NT2/D1 (cell line): ENCODE results near the gene SNX27.
"Not testable (repeated sequence)": the region's sequence is repeated elsewhere in the genome, so short reads cannot be mapped to it uniquely, and the experiment has no call there.

Experiments used
- DNase-seq: peaks from one replicate; pipeline ENCODE4 v3.0.0-alpha.2; 2011; ENCODE audit warnings: low read depth, low spot score
- H3K27me3 ChIP-seq: 2 replicates; pipeline ENCODE4 v1.6.0; 2011; ENCODE audit warnings: mild to moderate bottlenecking; ENCODE audit not compliant: insufficient read length, insufficient read depth
- H3K36me3 ChIP-seq: 2 replicates; pipeline ENCODE4 v1.6.1; 2011; ENCODE audit warnings: mild to moderate bottlenecking, low read length, mixed read lengths; ENCODE audit not compliant: insufficient read depth, insufficient read length
- H3K4me1 ChIP-seq: 2 replicates; pipeline ENCODE4 v1.5.1; 2011; ENCODE audit not compliant: insufficient read depth, insufficient read length
- H3K4me3 ChIP-seq: 2 replicates; pipeline ENCODE4 v1.5.1; 2011; ENCODE audit warnings: low read depth; ENCODE audit not compliant: insufficient read length
- H3K9ac ChIP-seq: 2 replicates; pipeline ENCODE4 v1.6.0; 2011; ENCODE audit warnings: low read depth; ENCODE audit not compliant: insufficient read length
- H3K9me3 ChIP-seq: 2 replicates; pipeline ENCODE4 v1.5.1; 2011; ENCODE audit warnings: mild to moderate bottlenecking, low read length; ENCODE audit not compliant: insufficient read depth
- SUZ12 ChIP-seq: IDR thresholded peaks from 2 replicates; pipeline ENCODE4 v1.6.1; 2011; ENCODE audit not compliant: insufficient read length, insufficient read depth; ENCODE audit errors: extremely low read depth
- YY1 ChIP-seq: IDR thresholded peaks from 2 replicates; pipeline ENCODE4 v1.6.1; 2011; ENCODE audit not compliant: insufficient read length, insufficient read depth
- ZNF274 ChIP-seq: IDR thresholded peaks from 2 replicates; pipeline ENCODE4 v1.6.1; 2011; ENCODE audit warnings: mild to moderate bottlenecking, low read depth, low read length

SNX27 gene

GRCh38 chr1:151728151-151729054 is 116.6 kb downstream of the SNX27 start:
- Histone ChIP-seq H3K27me3 (peaks cover 2% of the 10 kb centered on the region), H3K9me3 (no peaks in the 10 kb centered on the region), H3K4me1 (no peaks in the 10 kb centered on the region), H3K36me3 (no peaks in the 10 kb centered on the region), H3K9ac (no peak overlapping the region), H3K4me3 (no peak overlapping the region)
- peak; percentile 30 for DNase-seq
- no peak for TF ChIP-seq YY1
- no peak for TF ChIP-seq ZNF274
- TF ChIP-seq SUZ12: no peak

- no peak for TF ChIP-seq SUZ12
- no peak for TF ChIP-seq YY1
- no peak for TF ChIP-seq ZNF274
- no peak for DNase-seq
- H3K9me3 ChIP-seq: no peaks in the 10 kb centered on the region
- H3K36me3 ChIP-seq: no peaks in the 10 kb centered on the region
- no peak overlapping the region for H3K4me3 ChIP-seq
- H3K9ac ChIP-seq: no peak overlapping the region
- no peaks in the 10 kb centered on the region for H3K4me1 ChIP-seq
- H3K27me3 ChIP-seq: peaks cover 2% of the 10 kb centered on the region
These were observed 117.5 kb downstream of the SNX27 start for GRCh38 chr1:151729157-151729965.

GRCh38 chr1:151729966-151730291 is 118.1 kb downstream of the SNX27 start:
- H3K36me3 ChIP-seq: no peaks in the 10 kb centered on the region
- TF ChIP-seq SUZ12: no peak
- no peak for TF ChIP-seq ZNF274
- no peak for TF ChIP-seq YY1
- H3K27me3 ChIP-seq: peaks cover 2% of the 10 kb centered on the region
- DNase-seq: no peak
- no peak overlapping the region for H3K4me3 ChIP-seq
- no peaks in the 10 kb centered on the region for H3K9me3 ChIP-seq
- no peaks in the 10 kb centered on the region for H3K4me1 ChIP-seq
- no peak overlapping the region for H3K9ac ChIP-seq

GRCh38 chr1:151733126-151733525 is 121.3 kb downstream of the SNX27 start:
- peaks cover 20% of the 10 kb centered on the region for H3K9me3 ChIP-seq
- no peaks in the 10 kb centered on the region for H3K27me3 ChIP-seq
- H3K4me3 ChIP-seq: no peak overlapping the region
- DNase-seq: no peak
- TF ChIP-seq SUZ12: no peak
- no peak for TF ChIP-seq ZNF274
- TF ChIP-seq YY1: no peak
- H3K4me1 ChIP-seq: no peaks in the 10 kb centered on the region
- H3K36me3 ChIP-seq: no peaks in the 10 kb centered on the region
- no peak overlapping the region for H3K9ac ChIP-seq

GRCh38 chr1:151733995-151734394 is 122.1 kb downstream of the SNX27 start:
- DNase-seq: not testable (repeated sequence)

GRCh38 chr1:151737026-151737425 is 125.2 kb downstream of the SNX27 start:
- Histone ChIP-seq H3K9ac (no peak overlapping the region), H3K4me1 (no peaks in the 10 kb centered on the region), H3K9me3 (peaks cover 32% of the 10 kb centered on the region), H3K27me3 (no peaks in the 10 kb centered on the region), H3K36me3 (no peaks in the 10 kb centered on the region), H3K4me3 (no peak overlapping the region)
- peak; percentile 30 for DNase-seq
- no peak for TF ChIP-seq SUZ12
- no peak for TF ChIP-seq ZNF274
- TF ChIP-seq YY1: no peak

More at GRCh38 chr1:151733995-151734394, 122.1 kb downstream of the SNX27 start:
- not testable (repeated sequence) for H3K27me3 ChIP-seq, H3K4me3 ChIP-seq, H3K36me3 ChIP-seq, H3K9ac ChIP-seq, H3K4me1 ChIP-seq
- H3K9me3 ChIP-seq: peaks cover 29% of the 10 kb centered on the region

GRCh38 chr1:151737479-151737878 is 125.6 kb downstream of the SNX27 start:
- H3K9me3 ChIP-seq: peaks cover 32% of the 10 kb centered on the region
- no peaks in the 10 kb centered on the region for H3K4me1 ChIP-seq
- H3K4me3 ChIP-seq: no peak overlapping the region
- no peaks in the 10 kb centered on the region for H3K27me3 ChIP-seq
- H3K36me3 ChIP-seq: no peaks in the 10 kb centered on the region
- no peak for DNase-seq
- TF ChIP-seq ZNF274 (no peak), SUZ12 (no peak), YY1 (no peak)
- no peak overlapping the region for H3K9ac ChIP-seq
